OCI-LY7 (cell line): ENCODE data around the gene POLR2L.

Source experiments
- CTCF ChIP-seq: fragments of 200-600 bp; sonication (generic); conservative IDR thresholded peaks from 2 replicates; pipeline ENCODE4 v1.5.1; 2014; ENCODE audit warnings: mild to moderate bottlenecking, antibody characterized with exemption, low read length, moderate library complexity, mixed read lengths
- EZH2phosphoT487 ChIP-seq: fragments of 200-600 bp; sonication (generic); IDR thresholded peaks from 2 replicates; pipeline ENCODE4 v1.6.1; 2018; ENCODE audit warnings: low read depth, borderline replicate concordance, mild to moderate bottlenecking, mixed run types, antibody characterized with exemption, low read length, moderate library complexity, mixed read lengths

- TF ChIP-seq CTCF (no peak), EZH2phosphoT487 (no peak)
These were observed 47.3 kb downstream of the POLR2L start for GRCh38 chr11:794766-795633.
